Spleen (tissue), 11 donors: ENCODE measurements around the gene SLC24A3. TPM values are rescaled to one million over a fixed set of nuclear protein-coding genes. Genes with fewer than 3 reads are reported as not detected.
A peak's percentile ranks its signal among the peaks of the same experiment; 100 is the strongest.

Source experiments
- DNase-seq: peaks from one replicate; pipeline ENCODE4 v3.0.0-alpha.2; 2020
- H3K27ac ChIP-seq, 8 donors: fragments of 200-600 bp; sonication (generic) in 7 of 8; 1 replicate in 4 of 8; 2 replicates in 4 of 8; pipeline versions ENCODE4 v1.5.0 to v1.8.0; 2016 to 2021; ENCODE audit warnings: inconsistent platforms in 4 of 8, mild to moderate bottlenecking in 4 of 8, moderate library complexity in 1 of 8
- H3K27me3 ChIP-seq, 7 donors: fragments of 200-600 bp; sonication (generic) in 6 of 7; replicated peaks in 1 of 7; 1 replicate in 4 of 7; 2 replicates in 3 of 7; pipeline versions ENCODE4 v1.5.0 to v1.8.0; 2016 to 2021; ENCODE audit warnings: inconsistent platforms in 3 of 7, mild to moderate bottlenecking in 1 of 7
- H3K36me3 ChIP-seq, 6 donors: fragments of 200-600 bp; sonication (generic) in 5 of 6; 1 replicate in 4 of 6; 2 replicates in 2 of 6; pipeline versions ENCODE4 v1.5.0 to v1.8.0; 2016 to 2021; ENCODE audit warnings: inconsistent platforms in 2 of 6
- H3K4me1 ChIP-seq, 6 donors: fragments of 200-600 bp; sonication (generic) in 5 of 6; 1 replicate in 3 of 6; 2 replicates in 3 of 6; pipeline versions ENCODE4 v1.5.0 to v1.8.0; 2016 to 2021; ENCODE audit warnings: inconsistent platforms in 3 of 6
- H3K4me3 ChIP-seq, 8 donors: fragments of 200-600 bp; sonication (generic) in 7 of 8; 1 replicate in 4 of 8; 2 replicates in 4 of 8; pipeline versions ENCODE4 v1.5.0 to v1.8.0; 2016 to 2021; ENCODE audit warnings: inconsistent platforms in 4 of 8, mild to moderate bottlenecking in 4 of 8, moderate library complexity in 2 of 8
- H3K9me3 ChIP-seq, 8 donors: fragments of 200-600 bp; sonication (generic) in 7 of 8; 1 replicate in 4 of 8; 2 replicates in 4 of 8; pipeline versions ENCODE4 v1.5.0 to v1.8.0; 2016 to 2021; ENCODE audit warnings: inconsistent platforms in 4 of 8
- CTCF ChIP-seq, 11 experiments: fragments of 200-600 bp in 7 of 11; fragments of 450-650 bp in 4 of 11; sonication (generic) in 4 of 11; IDR thresholded peaks in 8 of 11; conservative IDR thresholded peaks in 3 of 11; 1 replicate in 7 of 11; 2 replicates in 4 of 11; pipeline versions ENCODE4 v1.4.0 to v1.8.0; 2016 to 2021; ENCODE audit warnings: antibody characterized with exemption in 11 of 11, inconsistent platforms in 4 of 11, mild to moderate bottlenecking in 1 of 11
- POLR2A ChIP-seq, 3 donors: fragments of 450-650 bp; IDR thresholded peaks; one replicate each; pipeline ENCODE4 v1.5.1; 2017; ENCODE audit warnings: antibody characterized with exemption in 3 of 3, mild to moderate bottlenecking in 1 of 3
- POLR2AphosphoS5 ChIP-seq, 3 donors: sonication (generic); formaldehyde crosslinking; IDR thresholded peaks; one replicate each; pipeline ENCODE4 v1.5.1; 2017; ENCODE audit warnings: antibody characterized with exemption in 3 of 3
- WGBS, 5 donors: extraction: QIAGEN DNeasy Blood & Tissue Kit in 3 of 5; methylation state at CpG; one replicate each; pipeline versions ENCODE4 v1.1.5 to v1.1.7; 2013 to 2018; 5-methylcytosine and 5-hydroxymethylcytosine counted together
- intact Hi-C: fragments of 100-400 bp; cut with DNase I; formaldehyde crosslinking; loops from one replicate; pipeline ENCODE4 v1.15.0; 2023; ENCODE audit warnings: low total_unique reads
- polyA plus RNA-seq, 3 donors: library from polyadenylated mRNA; stranded (reverse); fragments of 200-250 nt; gene quantifications; one replicate each; pipeline ENCODE4 v1.2.1, GENCODE V29; 2013
- total RNA-seq, 7 donors: library from RNA; depleted of rRNA in 3 of 7; stranded (reverse); fragments of >200 nt in 3 of 7; fragmentation: NEBNext Ultra II Directional in 4 of 7; extraction: Animal tissue kit (Norgen Biotek cat#: 25700) in 4 of 7; gene quantifications; one replicate each; pipeline versions ENCODE4 v1.1.0 to v1.2.1, GENCODE V29; 2016 to 2021
- donor health status: healthy with polysubstance abuse.
- donor health status: DM: no; HTN: no; CAD: no; lungs with moderate emphysema.
- donor health status: DM: no; HTN: no; CAD: no.
- donor health status: Bipolar disorder and iron deficiency.
- donor health status: healthy.
- donor health status: DM: no; HTN: no; CAD: no.
- donor health status: DM: yes; HTN: yes; CAD: no.

Gene SLC24A3
- total and polyA plus RNA-seq, 10 donors = 0.37 to 3.9 (median 2.6) TPM

DNA sequence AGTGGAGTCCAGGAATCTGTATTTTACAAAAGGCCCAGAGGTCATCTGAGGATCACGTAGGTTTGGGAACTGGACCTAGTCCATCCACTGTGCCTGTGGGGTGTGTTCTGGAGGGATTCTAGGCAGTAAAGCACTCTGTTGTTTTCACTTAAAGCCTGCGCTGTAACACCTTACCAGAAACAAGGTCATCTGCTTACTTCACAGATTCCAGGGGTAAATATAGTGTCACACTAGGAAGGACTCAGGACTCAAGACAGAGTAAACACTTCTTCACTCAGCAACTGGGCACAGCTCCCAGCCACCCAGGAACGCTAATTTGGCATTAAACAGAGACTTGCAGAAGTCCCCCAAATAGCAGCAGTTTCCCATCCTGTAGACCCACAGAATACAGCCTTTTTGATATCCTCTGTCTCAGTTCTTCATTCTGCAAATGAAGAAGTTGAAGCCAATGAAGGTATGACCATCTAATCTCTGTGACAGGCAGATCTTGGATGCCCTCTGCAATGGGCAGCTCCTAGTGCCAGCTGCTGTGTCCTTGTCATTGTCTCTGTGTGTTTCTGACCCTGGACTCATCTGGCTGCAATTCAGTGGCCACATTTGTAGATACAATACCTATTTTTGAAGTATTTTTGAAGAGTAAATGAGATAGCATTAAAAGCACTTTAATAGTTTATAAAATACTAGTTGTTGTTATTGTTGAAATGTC, 129.1 kb downstream of the SLC24A3 start:
- Histone ChIP-seq H3K4me3 (no peak overlapping the region), H3K4me1 (no peaks in the 10 kb centered on the region), H3K9me3 (no peaks in the 10 kb centered on the region), H3K27ac (no peak overlapping the region), H3K36me3 (no peaks in the 10 kb centered on the region), H3K27me3 (peaks cover 0 to 7% (median 0%) of the 10 kb centered on the region in 7 donors)
- TF ChIP-seq POLR2A (IDR thresholded peaks at IDR 0.05) = no peak
- TF ChIP-seq CTCF (IDR thresholded peaks at IDR 0.05 in 8 of 11, conservative IDR thresholded peaks at IDR 0.05 in 3 of 11) = no peak
- TF ChIP-seq POLR2AphosphoS5 (IDR thresholded peaks at IDR 0.05) = no peak
- intact Hi-C loops = no loop called here
- DNase-seq = no peak
- 77 to 92% (median 90%) methylated on average over 3 of the region's 3 CpGs for WGBS, 5 donors

- Histone ChIP-seq H3K36me3 (no peaks in the 10 kb centered on the region), H3K9me3 (no peaks in the 10 kb centered on the region), H3K4me3 (no peak overlapping the region), H3K27me3 (peaks cover 0 to 7% (median 0%) of the 10 kb centered on the region in 7 donors), H3K4me1 (no peaks in the 10 kb centered on the region), H3K27ac (no peak overlapping the region)
- intact Hi-C loops = no loop called here
- WGBS, 5 donors = 58 to 79% (median 66%) methylated on average over 2 of the region's 2 CpGs
- TF ChIP-seq CTCF (IDR thresholded peaks at IDR 0.05 in 8 of 11, conservative IDR thresholded peaks at IDR 0.05 in 3 of 11) (no peak), POLR2A (IDR thresholded peaks at IDR 0.05) (no peak), POLR2AphosphoS5 (IDR thresholded peaks at IDR 0.05) (no peak)
- no peak for DNase-seq
Observed at GRCh38 chr20:19344341-19344740, 131.9 kb downstream of the SLC24A3 start.

GRCh38 chr20:19347943-19348456, 135.6 kb downstream of the SLC24A3 start:
- Histone ChIP-seq H3K4me1 (no peaks in the 10 kb centered on the region), H3K4me3 (peak overlapping the region in 1 of 8 donors; percentile 29), H3K9me3 (no peaks in the 10 kb centered on the region), H3K27ac (peak overlapping the region in 1 of 8 donors; percentile 31), H3K36me3 (no peaks in the 10 kb centered on the region), H3K27me3 (no peaks in the 10 kb centered on the region)
- TF ChIP-seq CTCF (IDR thresholded peaks at IDR 0.05 in 8 of 11, conservative IDR thresholded peaks at IDR 0.05 in 3 of 11) = no peak
- TF ChIP-seq POLR2AphosphoS5 (IDR thresholded peaks at IDR 0.05) = no peak
- no peak for TF ChIP-seq POLR2A (IDR thresholded peaks at IDR 0.05)
- intact Hi-C loops = no loop called here
- WGBS, 5 donors = 61 to 80% (median 71%) methylated on average over 11 of the region's 11 CpGs
- no peak for DNase-seq

- no peaks in the 10 kb centered on the region for H3K27me3 ChIP-seq
- H3K27ac ChIP-seq = peak overlapping the region in 1 of 8 donors; percentile 31
- H3K4me3 ChIP-seq = no peak overlapping the region
- no peak for DNase-seq
- no peaks in the 10 kb centered on the region for H3K36me3 ChIP-seq
- WGBS, 5 donors = 62 to 85% (median 77%) methylated on average over 3 of the region's 3 CpGs
- no peak for TF ChIP-seq CTCF (IDR thresholded peaks at IDR 0.05 in 8 of 11, conservative IDR thresholded peaks at IDR 0.05 in 3 of 11)
- TF ChIP-seq POLR2A (IDR thresholded peaks at IDR 0.05) = no peak
- no peak for TF ChIP-seq POLR2AphosphoS5 (IDR thresholded peaks at IDR 0.05)
- H3K4me1 ChIP-seq = no peaks in the 10 kb centered on the region
- intact Hi-C loops = no loop called here
- no peaks in the 10 kb centered on the region for H3K9me3 ChIP-seq
Observed at GRCh38 chr20:19348582-19348981, 136.1 kb downstream of the SLC24A3 start.
